ENCODE measurements around the gene STIP1. TPM values are rescaled to one million over a fixed set of nuclear protein-coding genes. Genes with fewer than 3 reads are reported as not detected.

STIP1 gene
- total RNA-seq, 2 donors from 2014 or later: 95.5 to 232 TPM

DNA sequence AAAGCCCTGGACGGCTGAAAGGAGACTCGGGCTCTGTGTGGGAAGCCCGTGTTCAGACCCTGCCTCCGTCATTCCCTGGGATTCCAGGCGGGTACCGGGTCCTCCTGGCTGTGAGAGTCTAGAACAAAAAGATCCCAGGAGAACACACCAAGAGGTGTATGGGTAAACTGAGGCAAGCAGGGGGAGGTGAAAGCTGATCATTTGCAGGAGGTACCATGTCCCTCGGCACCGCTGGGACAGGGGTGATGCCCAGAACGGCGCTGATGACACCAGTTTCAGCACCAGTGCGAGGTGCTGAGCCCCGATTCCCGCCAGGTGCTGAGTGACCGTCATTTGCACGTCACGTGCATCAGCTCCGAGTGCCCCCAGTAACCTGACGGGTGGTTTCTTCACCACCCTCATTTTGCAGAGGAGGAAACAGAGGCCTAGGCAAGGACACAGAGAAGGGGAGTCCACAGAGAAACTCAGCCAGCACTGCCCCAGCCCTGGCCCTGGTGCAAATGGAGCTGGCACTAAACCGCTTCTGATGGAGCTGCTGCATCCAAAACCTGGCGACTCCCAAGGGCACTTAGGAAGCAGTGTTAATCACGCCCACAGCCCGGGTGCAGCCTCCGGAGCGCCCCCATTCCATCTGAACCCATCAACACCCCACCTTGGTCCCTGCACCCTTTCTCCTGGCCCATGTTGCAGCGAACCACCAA, 36.9 kb upstream of the STIP1 start:
- H3K27me3 ChIP-seq: no peaks in the 10 kb centered on the region
- H3K4me3 ChIP-seq: no peak overlapping the region
- H3K36me3 ChIP-seq: no peaks in the 10 kb centered on the region
- no peak overlapping the region for H3K9ac ChIP-seq (ENCODE audit: low read depth in 2 of 2, low read length in 2 of 2)
- H3K27ac ChIP-seq: no peak overlapping the region
- no peaks in the 10 kb centered on the region for H3K4me1 ChIP-seq
- no peaks in the 10 kb centered on the region for H3K9me3 ChIP-seq
- intact Hi-C loops (cut with DNase I): loop anchor here (1.0 to 10.0 kb wide), 2 partner anchors 149 to 314 kb away; partner anchors contain the start of gene MARK2
- no peak for DNase-seq
- TF ChIP-seq, protein P1, sequence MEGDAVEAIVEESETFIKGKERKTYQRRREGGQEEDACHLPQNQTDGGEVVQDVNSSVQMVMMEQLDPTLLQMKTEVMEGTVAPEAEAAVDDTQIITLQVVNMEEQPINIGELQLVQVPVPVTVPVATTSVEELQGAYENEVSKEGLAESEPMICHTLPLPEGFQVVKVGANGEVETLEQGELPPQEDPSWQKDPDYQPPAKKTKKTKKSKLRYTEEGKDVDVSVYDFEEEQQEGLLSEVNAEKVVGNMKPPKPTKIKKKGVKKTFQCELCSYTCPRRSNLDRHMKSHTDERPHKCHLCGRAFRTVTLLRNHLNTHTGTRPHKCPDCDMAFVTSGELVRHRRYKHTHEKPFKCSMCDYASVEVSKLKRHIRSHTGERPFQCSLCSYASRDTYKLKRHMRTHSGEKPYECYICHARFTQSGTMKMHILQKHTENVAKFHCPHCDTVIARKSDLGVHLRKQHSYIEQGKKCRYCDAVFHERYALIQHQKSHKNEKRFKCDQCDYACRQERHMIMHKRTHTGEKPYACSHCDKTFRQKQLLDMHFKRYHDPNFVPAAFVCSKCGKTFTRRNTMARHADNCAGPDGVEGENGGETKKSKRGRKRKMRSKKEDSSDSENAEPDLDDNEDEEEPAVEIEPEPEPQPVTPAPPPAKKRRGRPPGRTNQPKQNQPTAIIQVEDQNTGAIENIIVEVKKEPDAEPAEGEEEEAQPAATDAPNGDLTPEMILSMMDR (IDR thresholded peaks at IDR 0.05): peak; percentile 14

DNA sequence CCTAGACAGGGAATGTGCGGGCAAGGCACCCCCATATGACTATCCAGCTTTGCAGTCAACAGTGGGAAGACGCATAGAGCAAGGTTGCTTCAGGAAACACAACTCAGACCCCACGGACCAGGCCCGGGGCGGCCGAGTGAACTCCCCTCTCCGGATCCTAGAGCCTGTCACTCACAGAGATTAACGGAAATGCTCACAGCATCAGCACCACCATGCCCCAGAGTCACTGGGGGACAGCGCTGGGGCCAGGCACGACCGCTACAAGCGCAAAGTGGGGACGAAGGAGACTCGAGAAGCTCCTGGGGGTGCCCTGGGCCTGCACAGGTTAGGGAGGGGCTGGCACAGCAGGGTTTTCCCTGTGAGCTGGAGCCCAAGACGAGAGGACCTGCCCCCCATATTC, 35.9 kb upstream of the STIP1 start:
- Histone ChIP-seq H3K4me3 (no peak overlapping the region), H3K36me3 (no peaks in the 10 kb centered on the region), H3K27ac (no peak overlapping the region), H3K4me1 (no peaks in the 10 kb centered on the region), H3K9me3 (no peaks in the 10 kb centered on the region), H3K9ac (ENCODE audit: low read depth in 2 of 2, low read length in 2 of 2) (no peak overlapping the region), H3K27me3 (no peaks in the 10 kb centered on the region)
- TF ChIP-seq, protein P1 (IDR thresholded peaks at IDR 0.05): no peak
- DNase-seq: no peak
- intact Hi-C loops (cut with DNase I): no loop called here

DNA sequence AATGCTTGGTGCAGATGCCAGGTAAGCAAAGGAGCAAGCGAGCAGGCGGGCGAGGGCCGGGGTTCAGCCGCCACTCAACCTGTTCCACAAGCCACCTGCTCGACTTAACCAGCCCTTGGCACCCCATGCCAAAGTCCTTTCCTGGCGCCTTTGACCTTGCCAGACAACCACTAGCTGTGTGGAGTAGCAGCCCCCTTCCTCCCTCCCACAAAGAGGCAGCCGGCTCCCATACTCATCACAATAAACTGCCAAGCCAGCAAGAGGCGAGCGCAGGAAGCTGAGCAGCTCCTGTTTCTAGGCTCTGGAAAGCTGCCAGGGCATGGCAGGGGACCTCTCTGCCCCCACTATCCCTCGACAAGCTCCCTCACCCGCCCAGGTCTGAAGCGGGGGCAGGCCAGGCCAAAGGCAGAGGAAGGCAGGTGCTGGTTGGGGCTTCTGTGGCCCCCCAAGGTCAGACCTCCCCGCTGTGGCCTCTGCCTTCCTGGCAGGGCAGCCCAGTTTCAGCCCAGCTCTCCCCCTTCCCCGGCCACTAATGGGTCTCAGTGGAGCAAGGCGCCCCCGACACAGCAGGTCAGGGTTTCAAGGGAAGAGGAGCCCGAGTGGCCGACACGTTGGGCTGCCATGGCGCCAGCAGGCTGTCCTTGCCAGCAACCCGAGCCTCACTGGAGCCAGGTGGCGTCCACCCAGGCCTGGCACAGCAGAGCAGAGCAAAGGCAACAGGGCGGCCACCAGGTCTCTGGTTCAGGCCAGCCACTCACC, 35.3 kb upstream of the STIP1 start:
- H3K27me3 ChIP-seq: no peaks in the 10 kb centered on the region
- TF ChIP-seq, protein P1 (IDR thresholded peaks at IDR 0.05): no peak
- H3K4me1 ChIP-seq: no peaks in the 10 kb centered on the region
- H3K9ac ChIP-seq (ENCODE audit: low read depth in 2 of 2, low read length in 2 of 2): no peak overlapping the region
- no peak for DNase-seq
- intact Hi-C loops (cut with DNase I): no loop called here
- no peak overlapping the region for H3K27ac ChIP-seq
- H3K36me3 ChIP-seq: no peaks in the 10 kb centered on the region
- H3K4me3 ChIP-seq: no peak overlapping the region
- H3K9me3 ChIP-seq: no peaks in the 10 kb centered on the region

DNA sequence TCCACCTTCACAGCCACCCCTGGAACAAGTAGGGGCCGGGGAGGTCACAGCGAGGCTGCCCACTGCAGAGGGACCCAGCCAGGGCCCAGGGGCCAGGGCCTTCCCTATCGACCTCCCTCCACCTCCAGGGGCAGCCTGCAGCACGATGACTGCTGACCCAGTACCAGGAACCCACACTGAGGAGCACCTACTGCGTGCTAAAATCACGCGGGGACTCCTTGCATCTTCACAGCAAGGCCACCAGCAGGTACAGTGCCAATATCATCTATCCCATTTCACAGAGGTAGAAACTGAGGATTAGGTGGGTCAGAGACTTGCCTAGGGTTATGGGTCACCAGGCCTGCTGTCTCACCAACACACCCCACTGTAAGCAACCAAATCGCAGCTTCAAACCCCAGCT, 34.6 kb upstream of the STIP1 start:
- H3K9me3 ChIP-seq: no peaks in the 10 kb centered on the region
- no peaks in the 10 kb centered on the region for H3K27me3 ChIP-seq
- H3K9ac ChIP-seq (ENCODE audit: low read depth in 2 of 2, low read length in 2 of 2): no peak overlapping the region
- H3K27ac ChIP-seq: no peak overlapping the region
- no peak for DNase-seq
- no peak overlapping the region for H3K4me3 ChIP-seq
- no peaks in the 10 kb centered on the region for H3K36me3 ChIP-seq
- intact Hi-C loops (cut with DNase I): no loop called here
- H3K4me1 ChIP-seq: no peaks in the 10 kb centered on the region
- TF ChIP-seq, protein P1 (IDR thresholded peaks at IDR 0.05): no peak

DNA sequence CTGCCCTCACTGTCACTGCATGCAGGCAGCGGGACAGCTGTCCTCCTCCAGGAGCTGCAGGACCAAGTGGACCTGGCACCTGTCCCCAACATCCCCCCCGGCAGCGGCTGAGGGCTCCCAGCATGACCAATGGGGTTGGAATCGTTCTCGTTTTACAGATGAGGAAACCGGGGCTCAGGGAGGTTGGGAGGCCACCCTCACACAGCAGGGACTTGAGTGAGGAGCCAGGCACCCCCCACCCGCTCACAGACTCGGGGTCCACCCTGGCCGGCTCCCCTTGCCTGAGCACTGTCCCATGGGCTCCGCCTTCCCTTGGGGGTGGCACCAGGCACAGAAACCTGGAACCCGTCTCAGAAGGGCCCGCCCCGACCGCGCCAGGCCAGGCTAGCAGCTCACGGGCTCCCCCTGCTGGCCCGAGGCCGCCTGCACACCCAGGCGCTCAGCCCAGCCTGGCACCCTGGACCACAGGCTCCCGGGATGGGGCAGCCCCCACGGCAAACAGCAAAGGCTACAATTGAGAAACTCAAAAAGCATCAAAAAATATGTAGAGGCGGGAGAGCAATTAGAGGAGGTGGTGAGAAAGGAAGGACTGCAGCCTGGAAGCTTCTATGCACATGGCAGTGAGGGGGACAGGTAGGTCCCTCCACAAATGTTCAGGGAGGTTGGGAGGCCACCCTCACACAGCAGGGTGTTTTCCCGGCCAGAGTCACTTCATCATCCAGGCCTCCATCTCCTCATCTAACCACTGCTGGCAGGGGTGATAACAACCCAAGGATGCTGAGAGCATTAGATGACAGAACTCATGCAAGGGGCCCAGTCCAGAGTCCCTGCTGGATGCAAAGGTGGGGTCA, 32.9 kb upstream of the STIP1 start:
- Histone ChIP-seq H3K27ac (no peak overlapping the region), H3K36me3 (no peaks in the 10 kb centered on the region), H3K9ac (ENCODE audit: low read depth in 2 of 2, low read length in 2 of 2) (no peak overlapping the region), H3K27me3 (no peaks in the 10 kb centered on the region), H3K4me1 (no peaks in the 10 kb centered on the region), H3K9me3 (no peaks in the 10 kb centered on the region), H3K4me3 (no peak overlapping the region)
- intact Hi-C loops (cut with DNase I): no loop called here
- DNase-seq: peak; percentile 66
- TF ChIP-seq, protein P1 (IDR thresholded peaks at IDR 0.05): peak; percentile 100

Measured in colonic mucosa (tissue), 4 donors.